Neural progenitor cell (in vitro differentiated cells): ENCODE measurements around the gene FAM161A. TPM values are rescaled to one million over a fixed set of nuclear protein-coding genes. Genes with fewer than 3 reads are reported as not detected.

Source experiments
- DNase-seq: peaks from one replicate; pipeline ENCODE4 v3.0.0-alpha.2; 2016; ENCODE audit warnings: low spot score
- H2AFZ ChIP-seq: fragments of 200-600 bp; sonication (generic); replicated peaks from 2 replicates; pipeline ENCODE4 v1.6.1; 2016; ENCODE audit warnings: antibody characterized with exemption
- H3F3A ChIP-seq: fragments of 200-600 bp; sonication (generic); 2 replicates; pipeline ENCODE4 v1.6.1; 2016; ENCODE audit warnings: antibody characterized with exemption, low read depth
- H3K27ac ChIP-seq: fragments of 200-600 bp; sonication (generic); 2 replicates; pipeline ENCODE4 v1.5.1; 2016; ENCODE audit warnings: mild to moderate bottlenecking
- H3K27me3 ChIP-seq: fragments of 200-600 bp; sonication (generic); 2 replicates; pipeline ENCODE4 v1.6.1; 2016; ENCODE audit warnings: mild to moderate bottlenecking, moderate library complexity
- H3K36me3 ChIP-seq: fragments of 200-600 bp; sonication (generic); 2 replicates; pipeline ENCODE4 v1.5.1; 2016
- H3K4me1 ChIP-seq: fragments of 200-600 bp; sonication (generic); 2 replicates; pipeline ENCODE4 v1.6.1; 2016; ENCODE audit warnings: mixed run types
- H3K4me2 ChIP-seq: fragments of 200-600 bp; sonication (generic); 2 replicates; pipeline ENCODE4 v1.6.1; 2016
- H3K4me3 ChIP-seq: fragments of 200-600 bp; sonication (generic); 2 replicates; pipeline ENCODE4 v1.5.1; 2016
- H3K79me2 ChIP-seq: fragments of 200-600 bp; sonication (generic); 2 replicates; pipeline ENCODE4 v1.6.1; 2016; ENCODE audit warnings: low read depth
- H3K9ac ChIP-seq: fragments of 200-600 bp; sonication (generic); 2 replicates; pipeline ENCODE4 v1.6.1; 2016
- H3K9me3 ChIP-seq: fragments of 200-600 bp; sonication (generic); 2 replicates; pipeline ENCODE4 v1.5.1; 2016; ENCODE audit warnings: low read depth
- H4K20me1 ChIP-seq: fragments of 200-600 bp; sonication (generic); 2 replicates; pipeline ENCODE4 v1.6.1; 2016; ENCODE audit warnings: low read depth
- H3K27ac Mint-ChIP-seq: 3 replicates; pipeline ENCODE4 v1.8.0; 2021; ENCODE audit warnings: mixed read lengths
- H3K27me3 Mint-ChIP-seq: 2 replicates; pipeline ENCODE4 v1.8.0; 2022; ENCODE audit warnings: low read depth, mild to moderate bottlenecking, inconsistent platforms, moderate library complexity, mixed read lengths; ENCODE audit not compliant: insufficient read depth
- H3K36me3 Mint-ChIP-seq: 3 replicates; pipeline ENCODE4 v1.8.0; 2021; ENCODE audit warnings: mixed read lengths
- H3K4me1 Mint-ChIP-seq: 3 replicates; pipeline ENCODE4 v1.8.0; 2021; ENCODE audit warnings: mixed read lengths
- H3K4me3 Mint-ChIP-seq: 3 replicates; pipeline ENCODE4 v1.8.0; 2021; ENCODE audit warnings: mild to moderate bottlenecking, moderate library complexity, mixed read lengths
- H3K9me3 Mint-ChIP-seq: 3 replicates; pipeline ENCODE4 v1.8.0; 2020; ENCODE audit warnings: mixed read lengths
- CTCF ChIP-seq: fragments of 200-600 bp; sonication (generic); IDR thresholded peaks from 2 replicates; pipeline ENCODE4 v1.5.1; 2017; ENCODE audit warnings: antibody characterized with exemption, mild to moderate bottlenecking
- EZH2 ChIP-seq: fragments of 200-600 bp; sonication (generic); IDR thresholded peaks from 2 replicates; pipeline ENCODE4 v1.6.1; 2017; ENCODE audit warnings: antibody characterized with exemption, mild to moderate bottlenecking, moderate library complexity
- EZH2phosphoT487 ChIP-seq: fragments of 200-600 bp; sonication (generic); IDR thresholded peaks from 2 replicates; pipeline ENCODE4 v1.6.1; 2017; ENCODE audit warnings: antibody characterized with exemption
- total RNA-seq: library from RNA; depleted of rRNA; stranded (reverse); fragments of >200 nt; gene quantifications from 2 replicates; pipeline ENCODE4 v1.2.3, GENCODE V29; 2015; ENCODE audit warnings: low replicate concordance

The FAM161A gene
- total RNA-seq, 1 donor from 2014 or later = 23.3 TPM

- DNase-seq = no peak
- no peak overlapping the region for H3K9ac ChIP-seq
- no peak overlapping the region for H2AFZ ChIP-seq
- no peak overlapping the region for H3K27ac Mint-ChIP-seq
- no peaks in the 10 kb centered on the region for H4K20me1 ChIP-seq
- no peak overlapping the region for H3K4me2 ChIP-seq
- H3K36me3 ChIP-seq = no peaks in the 10 kb centered on the region
- H3K27me3 Mint-ChIP-seq = peaks cover 15% of the 10 kb centered on the region
- H3K9me3 ChIP-seq = no peaks in the 10 kb centered on the region
- no peak overlapping the region for H3K4me3 Mint-ChIP-seq
- H3K4me3 ChIP-seq = no peak overlapping the region
- no peak for TF ChIP-seq EZH2
- no peak for TF ChIP-seq CTCF
- no peak for TF ChIP-seq EZH2phosphoT487
- H3F3A ChIP-seq = peaks cover 22% of the 10 kb centered on the region
- H3K36me3 Mint-ChIP-seq = peaks cover 2% of the 10 kb centered on the region
- H3K27me3 ChIP-seq = peaks cover 14% of the 10 kb centered on the region
- H3K4me1 ChIP-seq = peaks cover 13% of the 10 kb centered on the region
- H3K4me1 Mint-ChIP-seq = peaks cover 21% of the 10 kb centered on the region
- H3K79me2 ChIP-seq = no peaks in the 10 kb centered on the region
- H3K27ac ChIP-seq = no peak overlapping the region
- H3K9me3 Mint-ChIP-seq = peaks cover 2% of the 10 kb centered on the region
Observed at GRCh38 chr2:61795408-61795807, 58.5 kb downstream of the FAM161A start.

- Histone ChIP-seq H3K4me1 (peaks cover 8% of the 10 kb centered on the region), H3K27me3 (peaks cover 14% of the 10 kb centered on the region), H3K4me2 (peak overlapping the region; percentile 77), H3K27ac (no peak overlapping the region), H3K36me3 (no peaks in the 10 kb centered on the region), H3K9me3 (no peaks in the 10 kb centered on the region), H3K79me2 (no peaks in the 10 kb centered on the region), H3K9ac (no peak overlapping the region), H3F3A (peaks cover 14% of the 10 kb centered on the region), H3K4me3 (peak overlapping the region; percentile 35), H2AFZ (peak overlapping the region; percentile 66), H4K20me1 (no peaks in the 10 kb centered on the region)
- H3K4me3 Mint-ChIP-seq = peak overlapping the region; percentile 73
- TF ChIP-seq CTCF (peak; percentile 69), EZH2phosphoT487 (no peak), EZH2 (peak; percentile 24)
- peak; percentile 85 for DNase-seq
- no peaks in the 10 kb centered on the region for H3K9me3 Mint-ChIP-seq
- H3K4me1 Mint-ChIP-seq = peaks cover 16% of the 10 kb centered on the region
- H3K36me3 Mint-ChIP-seq = no peaks in the 10 kb centered on the region
- no peak overlapping the region for H3K27ac Mint-ChIP-seq
- peaks cover 13% of the 10 kb centered on the region for H3K27me3 Mint-ChIP-seq
Observed at GRCh38 chr2:61793389-61793836, 60.4 kb downstream of the FAM161A start.

- H3K79me2 ChIP-seq = no peaks in the 10 kb centered on the region
Observed at GRCh38 chr2:61792355-61792890, 61.4 kb downstream of the FAM161A start.

More at GRCh38 chr2:61792355-61792890, 61.4 kb downstream of the FAM161A start:
- peaks cover 14% of the 10 kb centered on the region for H3K27me3 ChIP-seq
- H3K4me3 Mint-ChIP-seq = no peak overlapping the region
- no peaks in the 10 kb centered on the region for H4K20me1 ChIP-seq
- H2AFZ ChIP-seq = peak overlapping the region; percentile 34
- no peak overlapping the region for H3K9ac ChIP-seq
- DNase-seq = no peak
- H3K9me3 Mint-ChIP-seq = no peaks in the 10 kb centered on the region
- H3K27ac Mint-ChIP-seq = no peak overlapping the region
- H3K9me3 ChIP-seq = no peaks in the 10 kb centered on the region
- H3K4me1 ChIP-seq = no peaks in the 10 kb centered on the region
- no peak overlapping the region for H3K4me2 ChIP-seq
- H3K36me3 Mint-ChIP-seq = no peaks in the 10 kb centered on the region
- peaks cover 13% of the 10 kb centered on the region for H3K27me3 Mint-ChIP-seq
- no peak for TF ChIP-seq CTCF
- TF ChIP-seq EZH2 = no peak
- TF ChIP-seq EZH2phosphoT487 = no peak
- H3K4me3 ChIP-seq = no peak overlapping the region
- no peaks in the 10 kb centered on the region for H3K36me3 ChIP-seq
- peaks cover 4% of the 10 kb centered on the region for H3F3A ChIP-seq
- H3K4me1 Mint-ChIP-seq = peaks cover 13% of the 10 kb centered on the region
- H3K27ac ChIP-seq = no peak overlapping the region
